HepG2 (cell line): ENCODE results near the gene SAMD4A. TPM values are rescaled to one million over a fixed set of nuclear protein-coding genes. Genes with fewer than 3 reads are reported as not detected.

Experiments used
- ATAC-seq: fragments of 200-7000 bp; cut with Tn5 transposase; 3 replicates; pipeline ENCODE4 v1.9.1; 2020; ENCODE audit warnings: mild to moderate bottlenecking, moderate library complexity
- BruUV-seq: library from RNA; stranded (reverse); fragments of 400-500 nt; replicated peaks from 2 replicates; lab custom pipeline; 2021; lab: Mats Ljungman, UMichigan
- CTCF ChIA-PET: fragments of 300-600 bp; formaldehyde crosslinking; extraction: SDS; loops from one replicate; lab custom pipeline; 2021; ENCODE audit warnings: low total read pairs, inconsistent platforms, low intra/inter-chr PET ratio; lab: Yijun Ruan, JAX
- POLR2A ChIA-PET: fragments of 350-600 bp; sonication (Branson Sonifier 250); formaldehyde crosslinking; loops from one replicate; lab custom pipeline; 2020; ENCODE audit warnings: antibody characterized with exemption, inconsistent platforms; lab: Yijun Ruan, JAX
- DNase-seq: peaks from one replicate; pipeline ENCODE4 v3.0.0-alpha.2; 2015; ENCODE audit warnings: low spot score
- FAIRE-seq: peaks from 3 replicates; lab custom pipeline; 2011; peaks lifted over from hg19 to GRCh38; lab: Jason Lieb, UNC
- H2AFZ ChIP-seq: one replicate; pipeline ENCODE4 v1.6.1; 2011; ENCODE audit warnings: low read length, inconsistent platforms
- H3K27ac ChIP-seq: fragments of 300-600 bp; 3 replicates; pipeline ENCODE4 v1.8.0; 2011; ENCODE audit warnings: mixed run types, mild to moderate bottlenecking, mixed read lengths, low read length, inconsistent platforms; ENCODE audit not compliant: insufficient read depth; ENCODE audit errors: extremely low read length
- H3K27me3 ChIP-seq, 2 experiments: fragments of 200-600 bp in 1 of 2; 2 replicates in 1 of 2; 3 replicates in 1 of 2; pipeline versions ENCODE4 v1.6.0 to v1.8.0; 2011; ENCODE audit warnings: low read length in 2 of 2, mild to moderate bottlenecking in 2 of 2, moderate library complexity in 2 of 2, inconsistent platforms in 1 of 2; ENCODE audit not compliant: insufficient read depth in 2 of 2, control insufficient read depth in 1 of 2
- H3K36me3 ChIP-seq, 2 experiments: fragments of 200-600 bp in 1 of 2; replicated peaks in 1 of 2; 2 replicates in 1 of 2; 3 replicates in 1 of 2; pipeline versions ENCODE4 v1.5.1 to v1.8.0; 2011; ENCODE audit warnings: low read length in 2 of 2, inconsistent platforms in 1 of 2; ENCODE audit not compliant: insufficient read depth in 2 of 2, control insufficient read depth in 1 of 2
- H3K4me1 ChIP-seq: 2 replicates; pipeline ENCODE4 v1.5.1; 2012; ENCODE audit warnings: low read length, inconsistent platforms; ENCODE audit not compliant: insufficient read depth
- H3K4me2 ChIP-seq: 2 replicates; pipeline ENCODE4 v1.6.0; 2011; ENCODE audit warnings: low read depth, low read length, inconsistent platforms
- H3K4me3 ChIP-seq, 3 experiments: fragments of 200-600 bp in 1 of 3; sonication (generic), shearing (Covaris generic) in 1 of 3; replicated peaks in 1 of 3; 2 replicates each; pipeline ENCODE4 v1.5.1; 2011 to 2016; ENCODE audit warnings: low read length in 3 of 3, inconsistent platforms in 2 of 3, low read depth in 2 of 3, mild to moderate bottlenecking in 2 of 3, control low read depth in 1 of 3, mixed read lengths in 1 of 3; ENCODE audit not compliant: insufficient read depth in 1 of 3
- H3K79me2 ChIP-seq: one replicate; pipeline ENCODE4 v1.6.1; 2011; ENCODE audit warnings: low read length, inconsistent platforms; ENCODE audit not compliant: insufficient read depth
- H3K9ac ChIP-seq: 2 replicates; pipeline ENCODE4 v1.6.0; 2011; ENCODE audit warnings: mild to moderate bottlenecking, low read depth, low read length, inconsistent platforms; ENCODE audit not compliant: insufficient read depth
- H3K9me3 ChIP-seq: 2 replicates; pipeline ENCODE4 v1.5.1; 2012; ENCODE audit warnings: mild to moderate bottlenecking, low read length
- H4K20me1 ChIP-seq: 2 replicates; pipeline ENCODE4 v1.6.0; 2011; ENCODE audit warnings: inconsistent platforms, mild to moderate bottlenecking, low read length, moderate library complexity; ENCODE audit not compliant: insufficient read depth
- AHDC1 ChIP-seq: sonication (generic); formaldehyde crosslinking; IDR thresholded peaks from 2 replicates; pipeline ENCODE4 v1.5.1; 2020; ENCODE audit warnings: mild to moderate bottlenecking, missing genetic modification reagents, borderline replicate concordance
- ARNTL ChIP-seq: sonication (generic); formaldehyde crosslinking; IDR thresholded peaks from 2 replicates; pipeline ENCODE4 v1.4.0; 2020; ENCODE audit warnings: mild to moderate bottlenecking, missing genetic modification reagents
- CCAR2 ChIP-seq: fragments of 200-400 bp; formaldehyde crosslinking; optimal IDR thresholded peaks from 2 replicates; pipeline ENCODE3; 2018; ENCODE audit warnings: low read depth, mild to moderate bottlenecking, low read length, moderate library complexity
- CEBPB ChIP-seq: IDR thresholded peaks from 2 replicates; pipeline ENCODE4 v1.6.1; 2011; ENCODE audit warnings: low read depth, low read length, improper control_type of control experiment, borderline replicate concordance
- DR1 ChIP-seq: sonication (generic); formaldehyde crosslinking; IDR thresholded peaks from 2 replicates; pipeline ENCODE4 v1.8.0; 2021; ENCODE audit warnings: mild to moderate bottlenecking, missing genetic modification reagents, inconsistent platforms
- ELF4 ChIP-seq: sonication (generic); formaldehyde crosslinking; IDR thresholded peaks from 2 replicates; pipeline ENCODE4 v1.5.0; 2020; ENCODE audit warnings: missing genetic modification reagents, mild to moderate bottlenecking, moderate library complexity, borderline replicate concordance
- MAFF ChIP-seq: IDR thresholded peaks from 2 replicates; pipeline ENCODE4 v1.6.1; 2011; ENCODE audit warnings: low read depth, low read length, improper control_type of control experiment
- MAFK ChIP-seq, 2 experiments: IDR thresholded peaks in 1 of 2; conservative IDR thresholded peaks in 1 of 2; 2 replicates each; pipeline ENCODE4 v1.6.1; 2011; ENCODE audit warnings: improper control_type of control experiment in 2 of 2, low read length in 2 of 2
- MEIS2 ChIP-seq: sonication (generic); formaldehyde crosslinking; IDR thresholded peaks from 2 replicates; pipeline ENCODE4 v1.9.0; 2021; ENCODE audit warnings: mild to moderate bottlenecking, missing genetic modification reagents
- ZNF180 ChIP-seq: sonication (generic); formaldehyde crosslinking; IDR thresholded peaks from 2 replicates; pipeline ENCODE4 v1.4.0; 2020; ENCODE audit warnings: low read depth, missing genetic modification reagents, borderline replicate concordance
- ZNF205 ChIP-seq: IDR thresholded peaks from 2 replicates; pipeline ENCODE4 v1.6.1; 2018; ENCODE audit warnings: missing biosample characterization, missing genetic modification reagents
- ZNF761 ChIP-seq: sonication (generic); formaldehyde crosslinking; conservative IDR thresholded peaks from 2 replicates; pipeline ENCODE4 v1.4.0; 2020; ENCODE audit warnings: mild to moderate bottlenecking, missing genetic modification reagents
- WGBS: methylation state at CpG from one replicate; pipeline ENCODE4 v1.1.6; 2017; ENCODE audit warnings: low lambda C conversion rate; 5-methylcytosine and 5-hydroxymethylcytosine counted together
- in situ Hi-C: cut with HindIII; loops from 2 replicates; pipeline ENCODE4 v1.10.0; 2017; ENCODE audit warnings: low pct_unique_long_range_greater_than_20kb; ENCODE audit not compliant: extremely low pct_ligation_motif_present
- intact Hi-C: fragments of 100-400 bp; cut with micrococcal nuclease; formaldehyde crosslinking; loops from one replicate; pipeline ENCODE4 v1.10.0; 2022; ENCODE audit not compliant: unreplicated experiment
- polyA plus RNA-seq, 8 experiments: library from polyadenylated mRNA; depleted of rRNA in 3 of 8; stranded (reverse) in 7 of 8; unstranded in 1 of 8; fragments of >200 nt; fragmentation: Illumina TruSeq in 4 of 8; extraction: Trizol in 4 of 8; gene quantifications; 2 replicates each; pipeline versions ENCODE4 v1.2.1 to v1.2.3, GENCODE V29; 2011 to 2016; ENCODE audit warnings: low read depth in 4 of 8, missing spikeins in 1 of 8, mixed read lengths in 1 of 8; ENCODE audit not compliant: insufficient read depth in 1 of 8
- total RNA-seq, 5 experiments: library from RNA; depleted of rRNA; stranded (reverse); fragments of >200 nt; fragmentation: Illumina TruSeq; extraction: Trizol; gene quantifications; 2 replicates each; pipeline ENCODE4 v1.2.3, GENCODE V29; 2016; ENCODE audit warnings: low read depth in 1 of 5

The SAMD4A gene
- total and polyA plus RNA-seq, 2 of the 13 experiments (the other 11 are each of a cell fraction or from before 2014, with no cell fraction given), result 11.8 to 13.0 TPM

- peaks cover 6 to 14% of the 10 kb centered on the region in 2 experiments; a peak in 4 of 5 replicates for H3K36me3 ChIP-seq
- no peak overlapping the region for H3K9ac ChIP-seq
- TF ChIP-seq ZNF180 (CRISPR knock-in tag) (no peak), CEBPB (no peak), DR1 (CRISPR knock-in tag) (no peak), CCAR2 (no peak), ZNF205 (CRISPR knock-in tag) (no peak)
- H2AFZ ChIP-seq, result no peak overlapping the region
- no TSS peak for BruUV-seq
- H4K20me1 ChIP-seq, result no peaks in the 10 kb centered on the region
- no peak for DNase-seq
- H3K79me2 ChIP-seq, result no peaks in the 10 kb centered on the region
- intact Hi-C loops (no loop called here), in situ Hi-C loops (no loop called here)
- no peak overlapping the region for H3K4me2 ChIP-seq
- 89% methylated on average over 1 of the region's 1 CpG for WGBS
- no peak for FAIRE-seq
- H3K4me3 ChIP-seq, result no peak overlapping the region
- POLR2A ChIA-PET, result no interaction called here
- H3K4me1 ChIP-seq, result no peaks in the 10 kb centered on the region
- no peak for ATAC-seq
- no peak overlapping the region for H3K27ac ChIP-seq
- no peaks in the 10 kb centered on the region for H3K9me3 ChIP-seq
- H3K27me3 ChIP-seq, result no peaks in the 10 kb centered on the region
- CTCF ChIA-PET, result no interaction called here
Observed at GRCh38 chr14:54529811-54530210, 37.1 kb upstream of the SAMD4A start.

- H2AFZ ChIP-seq, result no peak overlapping the region
- no peaks in the 10 kb centered on the region for H3K9me3 ChIP-seq
- peaks cover 2 to 4% of the 10 kb centered on the region in 2 experiments; a peak in 3 of 5 replicates for H3K36me3 ChIP-seq
- H3K4me3 ChIP-seq, result no peak overlapping the region
- H3K79me2 ChIP-seq, result no peaks in the 10 kb centered on the region
- FAIRE-seq (no peak), ATAC-seq (no peak), DNase-seq (no peak)
- H3K9ac ChIP-seq, result no peak overlapping the region
- no peaks in the 10 kb centered on the region for H4K20me1 ChIP-seq
- intact Hi-C loops (no loop called here), in situ Hi-C loops (no loop called here)
- H3K27me3 ChIP-seq, result no peaks in the 10 kb centered on the region
- BruUV-seq, result no TSS peak
- no peak for TF ChIP-seq ELF4 (CRISPR knock-in tag)
- no peak for TF ChIP-seq AHDC1 (CRISPR knock-in tag)
- peak; percentile 80 to 93 for TF ChIP-seq MAFK (conservative IDR thresholded peaks at IDR 0.05 in 1 of 2, IDR thresholded peaks at IDR 0.05 in 1 of 2; ENCODE audit: low read length in 2 of 2)
- no peak for TF ChIP-seq ARNTL (CRISPR knock-in tag)
- TF ChIP-seq MAFF, result peak; percentile 78
- TF ChIP-seq ZNF761 (CRISPR knock-in tag), result no peak
- no peak for TF ChIP-seq MEIS2
- POLR2A ChIA-PET, result interaction anchor here (0.6 kb wide), 1 partner anchor 31 kb away, joined by 3 read pairs; no protein-coding TSS in a partner anchor
- H3K4me2 ChIP-seq, result no peak overlapping the region
- CTCF ChIA-PET, result no interaction called here
- H3K27ac ChIP-seq, result no peak overlapping the region
- H3K4me1 ChIP-seq, result peaks cover 18% of the 10 kb centered on the region
- 97% methylated on average over 3 of the region's 3 CpGs for WGBS
Observed at GRCh38 chr14:54532111-54533012, 34.6 kb upstream of the SAMD4A start.
